IMR-90 (cell line): Measurements from ENCODE around the gene PET117. TPM values are rescaled to one million over a fixed set of nuclear protein-coding genes. Genes with fewer than 3 reads are reported as not detected.

Source experiments
- CTCF ChIP-seq: conservative IDR thresholded peaks from 2 replicates; pipeline ENCODE4 v1.5.1; 2012; ENCODE audit warnings: mild to moderate bottlenecking, low read depth, low read length, improper control_type of control experiment
- MAFK ChIP-seq: IDR thresholded peaks from 2 replicates; pipeline ENCODE4 v1.6.1; 2012; ENCODE audit warnings: low read depth, low read length, improper control_type of control experiment
- MAZ ChIP-seq: IDR thresholded peaks from 2 replicates; pipeline ENCODE4 v1.6.1; 2012; ENCODE audit warnings: low read depth, mild to moderate bottlenecking, low read length, improper control_type of control experiment, moderate library complexity, borderline replicate concordance
- polyA plus RNA-seq, 3 experiments: library from polyadenylated mRNA; depleted of rRNA; stranded (reverse); fragments of >200 nt; gene quantifications; 2 replicates each; pipeline ENCODE4 v1.2.3, GENCODE V29; 2012; ENCODE audit warnings: low replicate concordance in 1 of 3
- total RNA-seq: library from RNA; depleted of rRNA; stranded (reverse); fragments of >200 nt; gene quantifications from 2 replicates; pipeline ENCODE4 v1.2.3, GENCODE V29; 2012

Gene PET117
- total and polyA plus RNA-seq, 2 of the 4 experiments (the other 2 are of a cell fraction): 3.9 to 8.3 TPM

DNA sequence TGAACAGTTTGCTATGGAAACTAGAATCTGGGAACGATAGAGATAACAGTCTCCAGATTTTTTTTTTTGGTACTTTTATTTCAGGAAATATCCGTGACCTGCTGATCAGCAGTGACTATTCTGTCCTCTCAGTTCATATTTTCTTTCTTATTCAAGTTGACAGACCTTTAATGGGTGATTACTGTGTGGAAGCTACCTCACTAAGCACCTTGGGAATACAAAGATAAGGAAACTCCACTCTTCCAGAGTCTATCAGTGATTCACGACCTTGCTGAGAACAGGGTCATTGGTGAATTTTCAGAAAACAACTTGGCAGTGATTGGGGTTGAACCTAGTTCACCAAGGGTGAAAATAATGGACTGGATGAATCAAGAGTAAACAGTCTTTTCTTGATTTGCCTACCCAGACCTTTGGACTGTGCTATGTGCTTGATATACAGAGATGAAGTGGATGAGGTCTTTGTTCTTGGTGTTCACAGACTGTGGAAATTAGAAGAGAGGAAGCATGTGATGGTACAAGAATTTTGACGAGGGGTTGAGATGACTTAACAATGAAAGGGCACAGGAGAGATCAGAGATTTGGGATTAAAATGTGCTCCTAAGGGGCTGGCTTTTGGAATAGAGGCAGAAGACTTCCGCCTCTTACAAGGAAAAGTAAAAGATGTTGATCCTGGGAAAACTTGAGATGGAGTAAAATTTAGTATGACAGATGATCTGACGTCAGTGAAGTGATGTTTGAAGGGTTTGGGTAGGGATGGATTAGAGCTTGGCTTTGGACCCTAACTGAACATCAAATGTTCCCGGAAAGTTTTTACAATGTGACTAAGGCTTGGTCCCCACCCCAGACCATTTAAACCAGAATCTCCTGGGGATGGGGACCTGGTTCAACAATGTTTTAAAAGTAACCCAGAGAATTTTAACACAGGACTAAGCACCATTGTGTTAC lies 1.2 kb downstream of the PET117 start (continued):
- TF ChIP-seq CTCF: no peak
- TF ChIP-seq MAFK: no peak
- TF ChIP-seq MAZ: no peak
